Measurements from ENCODE around the gene ZNF512B.
"Not testable (repeated sequence)": the region's sequence is repeated elsewhere in the genome, so short reads cannot be mapped to it uniquely, and the experiment has no call there.

Gene ZNF512B, protein sequence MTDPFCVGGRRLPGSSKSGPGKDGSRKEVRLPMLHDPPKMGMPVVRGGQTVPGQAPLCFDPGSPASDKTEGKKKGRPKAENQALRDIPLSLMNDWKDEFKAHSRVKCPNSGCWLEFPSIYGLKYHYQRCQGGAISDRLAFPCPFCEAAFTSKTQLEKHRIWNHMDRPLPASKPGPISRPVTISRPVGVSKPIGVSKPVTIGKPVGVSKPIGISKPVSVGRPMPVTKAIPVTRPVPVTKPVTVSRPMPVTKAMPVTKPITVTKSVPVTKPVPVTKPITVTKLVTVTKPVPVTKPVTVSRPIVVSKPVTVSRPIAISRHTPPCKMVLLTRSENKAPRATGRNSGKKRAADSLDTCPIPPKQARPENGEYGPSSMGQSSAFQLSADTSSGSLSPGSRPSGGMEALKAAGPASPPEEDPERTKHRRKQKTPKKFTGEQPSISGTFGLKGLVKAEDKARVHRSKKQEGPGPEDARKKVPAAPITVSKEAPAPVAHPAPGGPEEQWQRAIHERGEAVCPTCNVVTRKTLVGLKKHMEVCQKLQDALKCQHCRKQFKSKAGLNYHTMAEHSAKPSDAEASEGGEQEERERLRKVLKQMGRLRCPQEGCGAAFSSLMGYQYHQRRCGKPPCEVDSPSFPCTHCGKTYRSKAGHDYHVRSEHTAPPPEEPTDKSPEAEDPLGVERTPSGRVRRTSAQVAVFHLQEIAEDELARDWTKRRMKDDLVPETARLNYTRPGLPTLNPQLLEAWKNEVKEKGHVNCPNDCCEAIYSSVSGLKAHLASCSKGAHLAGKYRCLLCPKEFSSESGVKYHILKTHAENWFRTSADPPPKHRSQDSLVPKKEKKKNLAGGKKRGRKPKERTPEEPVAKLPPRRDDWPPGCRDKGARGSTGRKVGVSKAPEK

DNA sequence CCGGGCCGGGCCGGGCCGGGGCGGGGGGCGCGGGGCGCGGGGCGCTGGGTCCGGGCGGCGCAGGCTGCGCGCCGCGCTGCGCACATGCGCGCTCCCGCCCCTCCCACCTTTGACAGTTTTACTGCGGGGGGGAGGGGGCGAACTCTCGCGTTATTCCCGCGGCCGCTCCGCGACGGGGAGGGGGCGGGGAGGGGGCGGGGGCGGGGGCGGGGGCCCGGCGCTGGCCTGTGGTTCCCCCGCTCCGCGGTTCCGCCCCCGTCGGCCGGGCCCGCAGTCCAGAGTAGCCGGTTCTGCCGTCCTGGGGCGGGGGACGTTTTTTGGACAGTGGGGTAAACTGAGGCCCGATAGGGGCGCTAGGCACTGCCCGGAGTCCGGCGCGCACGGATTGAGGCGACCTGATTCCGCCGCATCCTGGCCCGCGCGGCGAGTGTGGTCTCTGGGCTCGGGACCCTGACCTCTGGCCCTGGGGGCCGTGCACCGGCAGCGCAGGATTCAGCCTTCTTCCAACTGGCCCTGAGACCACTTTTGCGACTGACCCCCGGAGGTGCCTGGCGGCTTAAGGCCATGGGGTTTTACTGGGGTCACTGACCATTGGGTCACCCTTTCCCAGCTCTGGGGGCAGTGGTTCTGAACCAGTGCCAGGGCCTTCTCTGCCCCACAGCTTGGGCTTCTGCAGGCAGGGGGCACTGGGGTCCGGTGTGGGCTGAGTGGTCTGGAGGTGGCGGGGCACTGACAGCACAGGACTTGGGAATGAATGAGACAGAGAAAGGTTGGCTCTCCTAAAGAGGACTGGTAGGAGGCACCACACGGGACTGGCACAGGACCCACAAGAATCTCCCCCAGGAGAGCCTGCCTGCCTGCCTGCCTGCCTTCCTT, at the start of gene ZNF512B:
TSS of gene ZNF512B (minus strand) at position 93 of the 876 bp plus-strand sequence. CDS start 1,980 bp downstream, outside the sequence.
- DNase-seq (ENCODE audit: low spot score), result no peak

DNA sequence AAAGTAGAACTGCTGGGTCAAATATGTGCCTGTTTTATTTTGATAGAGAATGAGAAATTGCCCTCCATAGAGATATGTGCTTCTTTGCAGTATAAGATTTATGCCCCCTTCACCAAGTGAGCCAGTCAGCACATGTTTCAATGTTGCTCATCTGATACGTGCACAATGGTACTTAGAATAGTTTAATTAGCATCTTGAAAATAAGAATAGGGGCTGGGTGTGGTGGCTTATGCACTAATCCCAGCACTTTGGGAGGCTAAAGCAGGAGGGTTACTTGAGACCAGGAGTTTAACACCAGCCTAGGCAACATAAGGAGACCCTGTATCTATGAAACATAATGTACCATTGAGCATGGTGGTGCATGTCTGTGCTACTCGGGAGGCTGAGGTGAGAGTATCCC, 45.9 kb upstream of the ZNF512B start:
- no peak for DNase-seq (ENCODE audit: low spot score)

DNA sequence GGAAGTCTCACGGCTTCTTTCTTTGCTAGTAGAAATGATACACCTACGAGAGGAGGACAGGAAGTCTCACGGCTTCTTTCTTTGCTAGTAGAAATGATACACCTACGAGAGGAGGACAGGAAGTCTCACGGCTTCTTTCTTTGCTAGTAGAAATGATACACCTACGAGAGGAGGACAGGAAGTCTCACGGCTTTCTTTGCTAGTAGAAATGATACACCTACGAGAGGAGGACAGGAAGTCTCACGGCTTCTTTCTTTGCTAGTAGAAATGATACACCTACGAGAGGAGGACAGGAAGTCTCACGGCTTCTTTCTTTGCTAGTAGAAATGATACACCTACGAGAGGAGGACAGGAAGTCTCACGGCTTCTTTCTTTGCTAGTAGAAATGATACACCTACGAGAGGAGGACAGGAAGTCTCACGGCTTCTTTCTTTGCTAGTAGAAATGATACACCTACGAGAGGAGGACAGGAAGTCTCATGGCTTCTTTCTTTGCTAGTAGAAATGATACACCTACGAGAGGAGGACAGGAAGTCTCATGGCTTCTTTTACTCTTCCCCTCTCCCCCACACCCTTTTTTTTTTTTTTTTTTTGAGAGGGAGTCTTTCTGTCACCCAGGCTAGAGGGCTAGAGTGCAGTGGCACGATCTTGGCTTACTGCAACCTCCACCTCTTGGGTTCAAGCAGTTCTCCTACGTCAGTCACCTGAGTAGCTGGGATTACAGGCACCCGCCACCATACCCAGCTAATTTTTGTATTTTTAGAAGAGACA, 42.8 kb upstream of the ZNF512B start:
- not testable (repeated sequence) for DNase-seq (ENCODE audit: low spot score)

DNA sequence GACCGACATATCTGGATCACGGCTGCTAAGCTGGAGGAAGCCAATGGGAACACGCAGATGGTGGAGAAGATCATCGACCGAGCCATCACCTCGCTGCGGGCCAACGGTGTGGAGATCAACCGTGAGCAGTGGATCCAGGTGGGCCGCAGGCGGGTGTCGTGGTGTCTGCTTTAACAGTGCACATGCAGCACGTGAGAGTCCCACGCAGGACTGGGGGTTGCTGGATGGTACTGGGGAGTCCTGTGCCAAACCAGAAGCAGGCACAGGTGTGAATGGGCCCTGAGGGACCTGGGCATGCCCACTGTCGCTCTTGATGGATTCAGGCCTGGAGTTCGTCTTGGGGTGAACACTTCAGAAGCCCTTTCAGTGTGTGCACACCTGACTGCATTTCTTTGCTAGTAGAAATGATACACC, 41.6 kb upstream of the ZNF512B start:
- DNase-seq (ENCODE audit: low spot score), result no peak

DNA sequence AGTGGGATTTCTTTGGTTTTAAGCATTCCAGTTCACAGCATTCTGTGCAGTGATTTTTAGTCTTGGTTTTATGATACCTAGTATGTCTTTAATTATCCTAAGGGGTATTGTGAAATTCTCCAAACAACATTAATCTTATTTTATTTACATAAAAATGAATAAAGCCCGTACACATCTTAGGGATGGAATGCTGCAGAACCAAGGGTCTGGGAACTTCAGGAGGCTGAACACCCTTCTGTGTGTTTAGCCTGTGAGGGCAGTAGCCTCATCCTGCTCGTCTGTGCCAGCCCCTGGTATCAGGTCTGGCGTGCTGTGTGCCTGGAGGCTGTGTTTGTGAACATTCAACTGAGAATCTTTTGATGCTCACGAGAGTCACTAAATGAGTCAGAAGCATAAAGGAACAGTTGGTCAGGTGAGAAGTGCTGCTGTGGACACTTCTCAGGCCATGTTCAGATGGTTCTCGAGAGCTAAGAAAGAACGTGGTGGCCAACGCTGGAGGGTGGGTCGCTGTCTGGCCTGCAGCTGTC, 41.0 kb upstream of the ZNF512B start:
- no peak for DNase-seq (ENCODE audit: low spot score)

DNA sequence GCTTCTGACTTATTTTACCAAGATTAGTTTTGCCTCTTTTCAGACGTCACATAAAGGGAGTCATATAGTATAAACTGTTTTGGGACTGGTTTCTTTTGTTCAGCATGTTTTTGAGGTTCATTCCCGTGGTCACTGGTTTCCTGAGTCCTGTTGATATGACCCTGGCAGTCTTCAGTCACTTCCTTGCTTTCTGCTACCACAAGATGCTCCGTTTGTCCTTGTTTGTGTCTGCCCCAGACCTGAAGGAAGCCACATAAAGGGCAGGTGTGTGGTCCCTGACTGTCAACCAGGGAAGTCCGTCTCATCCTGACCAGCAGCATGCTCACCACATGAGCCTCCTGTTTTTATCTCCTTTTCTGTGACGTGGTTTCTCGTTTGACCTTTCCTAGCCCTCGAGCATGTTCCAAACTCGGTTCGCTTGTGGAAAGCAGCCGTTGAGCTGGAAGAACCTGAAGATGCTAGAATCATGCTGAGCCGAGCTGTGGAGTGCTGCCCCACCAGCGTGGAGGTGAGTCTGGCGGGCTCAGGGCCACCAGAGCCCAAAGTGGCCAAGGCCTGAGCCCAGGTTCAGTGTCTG, 40.2 kb upstream of the ZNF512B start:
- no peak for DNase-seq (ENCODE audit: low spot score)

DNA sequence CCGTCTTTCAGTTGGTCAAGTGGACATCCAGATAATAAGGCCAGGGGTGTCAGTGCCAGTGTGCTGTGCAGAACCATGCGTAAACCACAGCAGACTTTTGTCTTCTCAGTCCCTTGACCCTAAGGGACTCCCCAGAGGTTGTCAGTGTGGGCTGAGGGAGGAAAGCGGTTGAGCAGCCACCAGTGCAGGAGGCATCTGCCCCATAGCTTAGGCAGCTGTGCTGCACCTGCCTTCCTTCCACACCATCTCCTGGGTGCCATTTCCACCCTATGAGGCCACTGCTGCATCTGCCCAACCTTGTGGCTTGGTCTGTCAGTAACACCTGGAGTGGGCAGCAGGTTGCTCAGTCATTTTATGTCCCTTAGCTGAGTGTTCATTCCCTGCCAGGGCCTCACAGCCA, 37.2 kb upstream of the ZNF512B start:
- DNase-seq (ENCODE audit: low spot score), result no peak

DNA sequence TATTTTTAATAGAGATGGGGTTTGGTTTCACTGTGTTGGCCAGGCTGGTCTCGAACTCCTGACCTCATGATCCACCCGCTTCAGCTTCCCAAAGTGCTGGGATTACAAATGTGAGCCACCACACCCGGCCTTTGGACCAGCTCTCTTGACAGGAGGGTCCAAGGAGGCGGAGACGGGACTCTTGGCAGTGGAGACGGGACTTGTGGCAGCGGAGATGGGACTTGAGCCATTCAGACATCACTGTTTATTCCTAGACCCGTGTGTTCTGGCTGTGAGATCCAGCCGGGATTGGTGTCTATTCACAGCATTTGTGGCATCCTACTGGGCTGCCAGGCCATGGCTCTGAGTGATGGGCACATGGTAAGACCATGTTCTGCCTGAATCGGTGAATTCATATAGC, 36.8 kb upstream of the ZNF512B start:
- DNase-seq (ENCODE audit: low spot score), result no peak

DNA sequence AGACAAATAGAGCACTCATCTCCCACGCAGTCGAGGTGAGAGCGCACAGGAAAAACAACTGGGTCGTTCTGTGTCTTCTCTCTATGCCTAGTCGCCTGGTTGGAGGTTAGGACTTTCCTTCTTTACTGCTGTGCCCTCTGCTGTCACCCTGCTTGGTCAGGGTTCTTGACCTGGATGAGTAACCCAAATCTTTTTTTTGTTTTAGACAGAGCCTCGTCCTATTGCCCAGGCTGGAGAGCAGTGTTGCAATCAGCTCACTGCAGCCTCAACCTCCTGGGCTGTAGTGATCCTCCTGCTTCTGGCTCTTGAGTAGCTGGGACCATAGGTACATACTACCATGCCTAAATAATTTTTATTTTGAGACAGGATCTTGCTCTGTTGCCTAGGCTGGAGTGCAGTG, 35.7 kb upstream of the ZNF512B start:
- DNase-seq (ENCODE audit: low spot score), result no peak

DNA sequence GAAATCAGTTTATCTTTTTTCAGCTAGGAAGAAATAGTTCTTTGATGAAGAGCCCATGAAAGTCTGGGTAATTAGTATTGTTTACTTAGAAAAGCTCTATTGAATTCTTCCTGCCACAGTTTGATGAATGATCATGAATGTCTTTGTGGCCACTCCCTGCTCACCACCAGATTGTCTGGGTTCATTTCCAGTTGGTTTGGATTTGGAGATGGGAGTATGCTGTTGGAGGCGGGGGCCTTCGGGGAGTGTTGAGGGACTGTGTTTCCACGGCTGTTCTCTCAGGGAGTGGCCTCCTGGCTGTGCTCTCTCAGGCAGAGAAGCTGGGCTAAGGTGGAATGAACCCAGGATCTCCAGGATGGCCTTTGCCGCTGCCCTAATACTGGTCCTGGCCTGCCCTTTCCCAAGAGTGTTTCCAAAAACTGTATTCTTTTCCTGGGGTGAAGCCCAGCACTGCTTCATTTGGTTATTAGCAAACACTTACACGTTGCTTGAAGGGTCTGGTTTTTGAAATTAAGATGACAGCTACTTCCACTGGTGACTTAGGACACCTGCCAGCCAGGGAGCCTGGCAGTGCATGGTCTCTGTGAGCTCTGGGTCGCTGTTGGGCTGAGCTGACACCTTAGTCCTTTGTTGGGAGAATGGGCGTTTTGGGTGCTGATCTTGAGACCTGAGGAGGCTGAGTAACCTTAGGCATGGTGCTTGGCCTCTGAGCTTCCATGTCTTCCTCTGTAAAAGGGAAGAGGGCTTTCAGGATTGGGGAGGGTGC, 34.4 kb upstream of the ZNF512B start:
- no peak for DNase-seq (ENCODE audit: low spot score)

DNA sequence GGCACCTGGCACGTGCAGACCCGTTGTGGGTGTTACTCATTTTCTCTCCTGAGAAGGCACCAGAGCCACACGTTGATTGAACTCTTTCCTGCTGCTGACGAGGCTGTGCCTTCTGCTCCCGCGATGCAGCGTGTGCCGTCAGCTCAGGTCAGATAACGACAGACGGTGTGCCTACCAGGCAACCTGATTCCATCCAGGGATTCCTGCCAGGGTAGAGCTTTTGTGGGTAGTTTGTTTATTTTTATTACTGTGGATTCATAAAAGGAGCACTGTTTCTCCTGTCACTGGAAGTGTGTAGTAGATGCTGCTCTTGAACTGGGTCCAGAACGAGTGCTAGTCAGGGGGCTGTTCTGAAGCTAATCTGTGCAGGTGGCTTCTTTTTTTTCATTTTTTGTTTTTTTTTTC, 31.9 kb upstream of the ZNF512B start:
- DNase-seq (ENCODE audit: low spot score), result no peak

DNA sequence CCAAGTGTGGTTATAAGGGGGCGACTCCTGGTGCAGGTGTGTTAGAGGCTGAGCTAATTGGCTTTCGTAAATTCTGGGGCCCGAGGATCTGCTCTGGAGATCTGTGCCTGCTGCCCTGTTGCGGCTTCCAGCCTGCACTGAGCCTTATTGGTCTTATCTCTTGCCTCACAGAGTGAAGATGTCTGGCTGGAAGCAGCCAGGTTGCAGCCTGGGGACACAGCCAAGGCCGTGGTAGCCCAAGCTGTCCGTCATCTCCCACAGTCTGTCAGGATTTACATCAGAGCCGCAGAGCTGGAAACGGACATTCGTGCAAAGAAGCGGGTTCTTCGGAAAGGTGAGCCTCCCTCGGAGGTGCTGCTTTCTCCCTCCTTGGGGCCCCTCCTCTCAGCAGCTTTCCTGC, 31.2 kb upstream of the ZNF512B start:
- DNase-seq (ENCODE audit: low spot score), result no peak

DNA sequence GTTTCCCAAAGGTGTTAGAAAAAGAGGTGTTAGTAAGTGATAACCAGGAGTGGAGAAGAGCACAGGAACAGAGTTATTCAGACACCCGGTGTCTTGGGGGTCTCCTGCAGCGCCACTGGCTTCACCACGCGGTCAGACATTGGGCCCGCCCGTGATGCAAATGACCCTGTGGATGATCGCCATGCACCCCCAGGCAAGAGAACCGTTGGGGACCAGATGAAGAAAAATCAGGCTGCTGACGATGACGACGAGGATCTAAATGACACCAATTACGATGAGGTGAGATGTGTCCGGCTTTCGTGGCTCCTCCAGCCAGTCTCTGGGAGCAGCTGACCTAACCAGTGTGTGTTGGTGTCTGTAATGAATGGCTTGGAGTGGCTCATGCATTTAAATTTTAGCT, 13.2 kb upstream of the ZNF512B start:
- no peak for DNase-seq (ENCODE audit: low spot score)

DNA sequence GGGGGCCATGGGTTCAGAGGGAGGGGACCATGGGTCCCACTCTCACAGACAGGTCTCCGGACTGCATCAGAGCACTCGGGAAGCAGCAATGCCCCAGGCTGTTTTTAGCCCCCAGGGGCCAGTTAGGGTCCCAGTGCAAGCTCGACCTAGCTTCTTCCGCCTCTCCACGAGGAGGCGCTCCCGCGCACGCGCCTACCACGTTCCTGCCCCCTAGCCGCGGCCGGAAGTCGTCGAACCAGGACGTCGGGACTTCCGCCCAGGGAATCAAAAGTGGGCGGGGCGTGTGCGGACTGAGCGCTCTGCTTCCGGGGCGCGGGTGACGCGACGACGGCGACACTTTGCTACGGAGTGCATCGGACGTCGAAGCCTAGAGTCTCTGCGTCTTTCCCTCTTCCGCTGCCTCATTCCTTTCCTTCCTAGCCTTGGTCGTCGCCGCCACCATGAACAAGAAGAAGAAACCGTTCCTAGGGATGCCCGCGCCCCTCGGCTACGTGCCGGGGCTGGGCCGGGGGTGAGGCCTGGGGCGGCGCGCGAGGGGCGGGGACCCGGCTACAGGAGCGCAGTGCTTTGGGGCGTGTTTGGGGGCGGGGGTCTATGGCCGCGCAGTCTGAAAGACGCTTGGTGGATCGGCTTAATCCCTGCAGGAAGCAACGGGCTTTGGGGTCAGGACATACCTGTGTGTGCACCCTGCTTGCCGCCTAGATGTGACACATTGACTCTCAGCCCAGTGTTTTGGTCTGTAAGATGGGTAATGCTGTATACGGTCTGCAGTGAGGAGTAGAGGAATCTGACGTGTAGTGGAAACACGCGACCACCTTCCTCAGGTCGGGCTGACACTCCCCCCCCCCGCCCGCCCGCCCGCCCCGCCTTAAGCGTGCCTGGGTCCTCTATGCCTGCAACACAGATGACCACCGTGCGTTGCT, 11.3 kb upstream of the ZNF512B start, which contains the start of gene PRPF6:
TSS of gene PRPF6 (plus strand) at position 327 of the 923 bp plus-strand sequence. CDS start at position 441, 114 bp downstream.
- DNase-seq (ENCODE audit: low spot score), result peak; percentile 98

DNA sequence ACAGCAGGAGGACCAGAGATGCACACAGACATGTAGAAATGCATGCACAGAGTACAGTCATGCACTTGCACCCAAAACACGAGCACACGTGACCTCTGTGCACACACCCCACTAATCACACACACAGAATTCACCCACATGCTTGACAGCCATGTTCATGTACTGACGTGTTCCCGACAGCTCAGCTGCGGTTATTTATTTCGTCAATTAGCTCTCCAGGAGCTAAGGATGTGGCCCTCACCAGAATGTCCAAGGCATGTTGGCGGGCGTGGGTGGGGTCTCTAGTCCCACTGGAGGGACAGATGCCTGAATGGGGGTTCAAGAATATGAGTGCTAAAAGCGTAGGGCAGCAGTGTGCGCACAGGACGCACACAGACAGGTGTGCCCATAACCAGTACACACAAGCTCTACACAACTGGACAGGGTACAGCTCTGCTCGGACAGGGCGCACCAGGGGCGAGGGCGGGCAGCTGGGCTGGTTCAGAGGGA, 10.6 kb upstream of the ZNF512B start:
- peak; percentile 21 for DNase-seq (ENCODE audit: low spot score)

DNA sequence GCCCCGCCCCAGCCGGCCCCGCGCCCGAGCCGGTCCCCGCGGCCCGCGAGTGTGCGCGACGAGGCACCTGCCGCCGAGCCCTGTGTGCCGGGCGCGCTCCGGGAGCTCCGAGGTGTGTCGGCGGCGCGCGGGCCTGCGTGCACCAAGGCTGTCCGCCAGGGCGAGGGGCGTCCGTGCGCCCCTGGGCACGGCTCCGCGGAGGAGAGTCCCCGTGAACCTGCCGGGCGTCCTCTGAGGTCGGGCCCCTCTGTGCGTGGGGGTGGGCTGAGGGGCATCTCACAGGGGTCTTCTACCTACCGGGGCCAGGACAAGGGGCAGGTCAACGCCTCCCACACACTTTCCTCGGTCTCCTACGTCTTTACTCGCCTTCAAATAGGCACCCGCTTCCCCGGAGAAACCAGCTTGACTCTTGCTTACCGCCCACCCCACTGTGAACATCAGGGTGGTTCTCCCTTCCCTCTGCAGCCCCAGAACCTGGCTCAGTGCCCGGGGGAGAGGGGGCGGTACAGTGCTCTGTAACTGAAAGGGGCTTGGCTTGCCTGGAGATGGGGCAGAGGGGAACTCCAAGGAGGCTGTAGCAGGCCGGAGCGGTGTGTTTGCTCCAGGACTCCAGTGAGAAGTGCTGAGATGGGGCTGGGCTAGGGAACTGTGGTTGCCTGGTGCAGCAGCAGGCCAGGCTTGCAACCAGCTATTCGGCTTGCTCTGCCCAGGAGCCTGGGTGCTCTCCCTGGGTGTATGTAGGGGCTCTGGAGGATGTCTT, 10.0 kb upstream of the ZNF512B start, which contains the start of gene SAMD10:
TSS of gene SAMD10 (minus strand) at position 86 of the 760 bp plus-strand sequence. CDS start 175 bp downstream, outside the sequence.
- DNase-seq (ENCODE audit: low spot score), result peak; percentile 21

DNA sequence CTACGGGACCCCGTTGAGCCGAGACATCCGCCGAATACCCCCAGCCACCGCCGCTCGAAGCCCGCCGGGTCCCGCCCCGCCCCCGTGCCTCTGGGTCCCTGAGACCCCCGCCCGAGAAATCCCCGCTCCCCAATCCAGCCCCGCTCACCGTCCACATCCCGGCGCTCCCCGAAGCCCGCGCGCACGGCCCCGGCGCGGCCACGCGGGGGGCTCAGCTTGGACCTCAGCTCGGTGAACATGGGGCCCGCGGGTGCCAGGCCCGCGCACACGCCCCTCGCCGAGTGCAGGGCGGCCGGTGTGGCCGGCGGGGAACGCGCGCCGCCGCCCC, 9.5 kb upstream of the ZNF512B start:
- DNase-seq (ENCODE audit: low spot score), result no peak

All from hematopoietic multipotent progenitor cell treated with erythropoietin and hydrocortisone succinate and interleukin-3 and kit ligand, for 15 days (in vitro differentiated cells).